Vagina (tissue), 2 donors: ENCODE measurements around the gene TCTN3.
A peak's percentile ranks its signal among the peaks of the same experiment; 100 is the strongest.

Source experiments
- CTCF ChIP-seq, 3 experiments: fragments of 450-650 bp in 2 of 3; fragments of 200-600 bp in 1 of 3; sonication (generic) in 1 of 3; IDR thresholded peaks; one replicate each; pipeline ENCODE4 v1.5.1; 2017 to 2019; ENCODE audit warnings: antibody characterized with exemption in 3 of 3, mild to moderate bottlenecking in 2 of 3, moderate library complexity in 2 of 3
- POLR2AphosphoS5 ChIP-seq, 2 donors: sonication (generic); formaldehyde crosslinking; IDR thresholded peaks; one replicate each; pipeline ENCODE4 v1.9.0; 2017; ENCODE audit warnings: antibody characterized with exemption in 2 of 2, mild to moderate bottlenecking in 2 of 2, low read depth in 1 of 2; ENCODE audit not compliant: insufficient read depth in 1 of 2

DNA sequence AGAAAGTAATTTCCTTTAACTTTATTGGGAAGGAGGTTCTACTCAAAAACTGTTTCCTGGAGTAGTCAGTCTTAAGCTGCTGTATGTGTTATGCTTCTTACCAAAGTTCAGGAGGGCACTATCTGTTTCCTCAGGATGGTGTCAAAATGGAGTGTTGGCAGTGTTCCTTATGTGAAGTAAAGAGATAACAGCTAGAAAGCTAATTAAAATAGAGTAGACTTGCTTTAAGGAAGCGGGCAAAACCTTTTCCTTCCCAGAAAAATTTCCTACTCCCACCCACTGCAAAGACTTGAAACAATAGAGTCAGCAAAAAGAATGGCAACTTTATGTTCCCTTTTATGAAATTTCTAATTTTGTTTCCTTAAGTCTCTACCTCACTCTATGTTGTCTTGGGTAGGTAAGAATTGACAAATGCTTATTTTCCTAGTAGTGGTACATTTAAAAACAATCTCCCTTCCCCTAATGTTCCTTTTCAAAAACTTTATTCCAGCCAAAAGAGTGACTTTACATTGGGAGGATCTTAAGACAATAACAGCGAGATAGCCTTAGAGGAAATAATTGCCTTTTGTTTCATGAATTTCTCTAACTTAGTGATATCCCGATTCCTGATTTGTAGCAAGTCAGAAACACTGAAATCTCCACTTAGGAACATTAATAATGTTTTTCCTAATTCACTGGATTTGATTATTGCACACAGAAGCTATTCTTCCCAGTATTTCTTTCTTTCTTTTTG, 35.8 kb upstream of the TCTN3 start:
- TF ChIP-seq CTCF (IDR thresholded peaks at IDR 0.05) (no peak), POLR2AphosphoS5 (IDR thresholded peaks at IDR 0.05; ENCODE audit: insufficient read depth in 1 of 2, low read depth in 1 of 2) (peak in 1 of 2 donors; percentile 54)
